GM19463 (cell line): Measurements from ENCODE around the gene CDC37L1.
"Not testable (repeated sequence)": the region's sequence is repeated elsewhere in the genome, so short reads cannot be mapped to it uniquely, and the experiment has no call there.

Experiments used
- ATAC-seq: cut with Tn5 transposase; IDR thresholded peaks from one replicate; pipeline ENCODE4 v1.9.1; 2021; ENCODE audit warnings: mild to moderate bottlenecking, moderate library complexity; ENCODE audit not compliant: unreplicated experiment

CDC37L1 gene

GRCh38 chr9:4748612-4749011 lies 69.2 kb downstream of the CDC37L1 start:
- ATAC-seq: no peak

- no peak for ATAC-seq
Measured at GRCh38 chr9:4750023-4750673, 70.8 kb downstream of the CDC37L1 start.

- not testable (repeated sequence) for ATAC-seq
Measured at GRCh38 chr9:4754530-4754929, 75.2 kb downstream of the CDC37L1 start.

- ATAC-seq: no peak
Measured at GRCh38 chr9:4755026-4755609, 75.7 kb downstream of the CDC37L1 start.

GRCh38 chr9:4756420-4756819 lies 77.1 kb downstream of the CDC37L1 start:
- ATAC-seq: no peak
